Fibroblast of skin of back (primary cell): ENCODE data around the gene CD302.
"Not testable (repeated sequence)": the region's sequence is repeated elsewhere in the genome, so short reads cannot be mapped to it uniquely, and the experiment has no call there.

ENCODE experiments used
- DNase-seq: peaks from one replicate; pipeline ENCODE4 v3.0.0-alpha.2; 2013

Gene CD302

GRCh38 chr2:159792599-159792998 is 5.4 kb downstream of the CD302 start:
- DNase-seq: no peak

- DNase-seq: no peak
Observed at GRCh38 chr2:159792036-159792435, 6.0 kb downstream of the CD302 start.

- no peak for DNase-seq
Observed at GRCh38 chr2:159790323-159790722, 7.7 kb downstream of the CD302 start.

GRCh38 chr2:159788253-159788652 is 9.8 kb downstream of the CD302 start:
- no peak for DNase-seq

- DNase-seq: not testable (repeated sequence)
Observed at GRCh38 chr2:159787647-159788046, 10.4 kb downstream of the CD302 start.

- DNase-seq: no peak
Observed at GRCh38 chr2:159786938-159787337, 11.1 kb downstream of the CD302 start.

- no peak for DNase-seq
Observed at GRCh38 chr2:159785195-159785594, 12.8 kb downstream of the CD302 start.

GRCh38 chr2:159784744-159785143 is 13.3 kb downstream of the CD302 start:
- DNase-seq: not testable (repeated sequence)

GRCh38 chr2:159783556-159783955 is 14.5 kb downstream of the CD302 start:
- no peak for DNase-seq

GRCh38 chr2:159776321-159776720 is 21.7 kb downstream of the CD302 start:
- DNase-seq: peak; percentile 20

- DNase-seq: peak; percentile 68
Observed at GRCh38 chr2:159775021-159775420, 23.0 kb downstream of the CD302 start.

GRCh38 chr2:159774370-159774990 is 23.5 kb downstream of the CD302 start:
- peak; percentile 4 for DNase-seq

- DNase-seq: no peak
Observed at GRCh38 chr2:159773886-159774285, 24.1 kb downstream of the CD302 start.

GRCh38 chr2:159773426-159773825 is 24.6 kb downstream of the CD302 start:
- peak; percentile 35 for DNase-seq

GRCh38 chr2:159769147-159769546 is 28.9 kb downstream of the CD302 start:
- no peak for DNase-seq

GRCh38 chr2:159762075-159762474 is 35.9 kb downstream of the CD302 start:
- no peak for DNase-seq

- DNase-seq: peak; percentile 43
Observed at GRCh38 chr2:159760326-159760725, 37.7 kb downstream of the CD302 start.

- no peak for DNase-seq
Observed at GRCh38 chr2:159759577-159759976, 38.4 kb downstream of the CD302 start.

- DNase-seq: no peak
Observed at GRCh38 chr2:159758686-159759085, 39.3 kb downstream of the CD302 start.

GRCh38 chr2:159758239-159758638 is 39.8 kb downstream of the CD302 start:
- DNase-seq: no peak

GRCh38 chr2:159755788-159756187 is 42.2 kb downstream of the CD302 start:
- DNase-seq: peak; percentile 35

- no peak for DNase-seq
Observed at GRCh38 chr2:159755014-159755413, 43.0 kb downstream of the CD302 start.

GRCh38 chr2:159753797-159754196 is 44.2 kb downstream of the CD302 start:
- no peak for DNase-seq

- no peak for DNase-seq
Observed at GRCh38 chr2:159750873-159751272, 47.1 kb downstream of the CD302 start.

- DNase-seq: no peak
Observed at GRCh38 chr2:159748089-159748488, 49.9 kb downstream of the CD302 start.
